Putamen (tissue), 1 donor: ENCODE measurements around the gene PCDHGA11.
"Not testable (repeated sequence)": the region's sequence is repeated elsewhere in the genome, so short reads cannot be mapped to it uniquely, and the experiment has no call there.

Source experiments
- DNase-seq: peaks from one replicate; pipeline ENCODE4 v3.0.0-alpha.2; 2016; ENCODE audit warnings: low spot score

The PCDHGA11 gene

DNA sequence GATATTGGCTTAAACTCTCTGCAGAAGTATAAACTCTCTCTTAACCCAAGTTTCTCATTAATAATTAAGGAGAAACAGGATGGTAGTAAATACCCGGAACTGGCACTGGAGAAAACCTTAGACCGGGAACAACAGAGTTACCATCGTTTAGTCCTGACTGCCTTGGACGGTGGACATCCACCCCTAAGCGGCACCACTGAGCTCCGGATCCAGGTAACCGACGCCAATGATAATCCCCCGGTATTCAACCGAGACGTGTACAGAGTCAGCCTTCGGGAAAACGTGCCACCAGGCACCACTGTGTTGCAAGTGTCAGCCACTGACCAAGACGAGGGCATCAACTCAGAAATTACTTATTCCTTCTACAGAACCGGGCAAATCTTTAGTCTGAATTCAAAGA lies 22.2 kb upstream of the PCDHGA11 start:
- no peak for DNase-seq

DNA sequence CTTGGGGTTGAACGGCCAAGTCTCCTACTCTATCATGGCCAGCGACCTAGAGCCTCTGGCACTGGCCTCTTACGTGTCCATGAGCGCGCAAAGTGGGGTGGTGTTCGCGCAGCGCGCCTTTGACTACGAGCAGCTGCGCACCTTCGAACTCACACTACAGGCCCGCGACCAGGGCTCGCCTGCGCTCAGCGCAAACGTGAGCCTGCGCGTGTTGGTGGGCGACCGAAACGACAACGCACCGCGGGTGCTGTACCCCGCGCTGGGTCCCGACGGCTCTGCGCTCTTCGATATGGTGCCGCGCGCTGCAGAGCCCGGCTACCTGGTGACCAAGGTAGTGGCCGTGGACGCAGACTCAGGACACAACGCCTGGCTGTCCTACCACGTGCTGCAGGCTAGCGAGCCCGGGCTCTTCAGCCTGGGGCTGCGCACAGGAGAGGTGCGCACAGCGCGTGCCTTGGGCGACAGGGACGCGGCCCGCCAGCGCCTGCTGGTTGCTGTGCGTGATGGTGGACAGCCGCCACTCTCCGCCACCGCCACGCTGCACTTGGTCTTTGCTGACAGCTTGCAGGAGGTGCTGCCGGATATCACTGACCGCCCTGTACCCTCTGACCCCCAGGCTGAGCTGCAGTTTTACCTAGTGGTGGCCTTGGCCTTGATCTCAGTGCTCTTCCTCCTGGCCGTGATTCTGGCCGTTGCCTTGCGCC lies 21.1 kb upstream of the PCDHGA11 start:
- no peak for DNase-seq

DNA sequence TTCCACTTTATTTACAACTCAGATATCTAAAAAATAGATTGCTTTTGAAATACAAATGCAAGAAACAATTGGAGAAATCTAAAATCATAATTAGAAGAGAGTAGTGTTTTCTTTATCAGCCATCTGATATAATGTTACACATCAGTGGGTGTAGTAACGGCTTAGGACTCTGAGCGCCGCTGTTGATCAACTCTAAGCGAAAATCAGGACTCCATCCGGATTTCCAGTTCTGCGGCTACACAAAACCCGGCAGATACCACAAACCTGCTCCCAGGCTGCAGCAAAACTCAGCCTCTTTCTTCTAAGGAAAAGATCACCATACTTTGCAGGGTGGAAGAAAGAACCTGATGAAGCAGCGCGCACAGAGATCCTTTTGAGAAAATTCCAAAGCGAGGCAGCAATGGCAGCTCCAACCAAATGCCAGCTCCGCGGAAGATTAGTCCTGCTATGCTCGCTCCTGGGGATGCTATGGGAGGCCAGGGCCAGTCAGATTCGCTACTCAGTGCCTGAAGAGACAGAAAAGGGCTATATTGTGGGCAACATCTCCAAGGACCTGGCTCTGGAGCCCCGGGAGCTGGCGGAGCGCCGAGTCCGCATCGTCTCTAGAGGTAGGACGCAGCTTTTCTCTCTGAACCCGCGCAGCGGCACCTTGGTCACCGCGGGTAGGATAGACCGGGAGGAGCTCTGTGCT lies 18.2 kb upstream of the PCDHGA11 start, which contains the start of gene PCDHGA9:
PCDHGA9 (plus strand) TSS at position 226 of the 691 bp plus-strand sequence; CDS start at position 401, 175 bp downstream.
- DNase-seq = no peak

DNA sequence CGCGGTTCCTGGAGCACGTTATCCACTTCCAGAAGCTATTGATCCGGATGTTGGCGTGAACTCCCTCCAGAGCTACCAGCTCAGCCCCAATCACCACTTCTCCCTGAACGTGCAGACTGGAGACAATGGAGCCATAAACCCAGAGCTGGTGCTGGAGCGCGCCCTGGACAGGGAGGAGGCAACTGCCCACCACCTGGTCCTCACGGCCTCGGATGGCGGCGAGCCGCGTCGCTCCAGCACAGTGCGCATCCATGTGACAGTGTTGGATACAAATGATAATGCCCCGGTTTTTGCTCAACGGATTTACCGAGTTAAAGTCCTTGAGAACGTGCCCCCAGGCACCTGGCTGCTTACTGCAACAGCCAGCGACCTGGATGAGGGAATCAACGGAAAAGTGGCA lies 17.5 kb upstream of the PCDHGA11 start:
- no peak for DNase-seq

DNA sequence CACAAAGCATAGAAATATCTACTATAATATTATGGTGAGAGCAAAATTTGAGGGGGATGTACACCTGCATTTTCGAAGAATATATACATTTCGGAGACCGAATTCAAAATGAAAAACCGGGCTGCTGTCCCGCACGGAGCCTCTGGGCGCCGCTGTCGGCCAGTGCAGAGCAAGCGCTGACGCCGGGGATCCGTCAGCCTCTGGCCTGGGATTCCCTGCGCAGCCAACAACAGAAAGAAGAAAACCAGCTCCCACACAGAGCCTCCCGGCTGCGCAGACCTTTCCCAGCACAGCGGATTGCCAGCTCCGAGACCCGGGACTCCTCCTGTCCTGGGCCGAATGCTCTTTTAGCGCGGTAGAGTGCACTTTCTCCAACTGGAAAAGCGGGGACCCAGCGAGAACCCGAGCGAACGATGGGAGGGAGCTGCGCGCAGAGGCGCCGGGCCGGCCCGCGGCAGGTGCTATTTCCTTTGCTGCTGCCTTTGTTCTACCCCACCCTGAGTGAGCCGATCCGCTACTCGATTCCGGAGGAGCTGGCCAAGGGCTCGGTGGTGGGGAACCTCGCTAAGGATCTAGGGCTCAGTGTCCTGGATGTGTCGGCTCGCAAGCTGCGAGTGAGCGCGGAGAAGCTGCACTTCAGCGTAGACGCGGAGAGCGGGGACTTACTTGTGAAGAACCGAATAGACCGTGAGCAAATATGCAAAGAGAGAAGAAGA lies 12.9 kb upstream of the PCDHGA11 start, which contains the start of gene PCDHGB6:
PCDHGB6 (plus strand) TSS at position 232 of the 716 bp plus-strand sequence; CDS start at position 414, 182 bp downstream.
- DNase-seq = not testable (repeated sequence)

DNA sequence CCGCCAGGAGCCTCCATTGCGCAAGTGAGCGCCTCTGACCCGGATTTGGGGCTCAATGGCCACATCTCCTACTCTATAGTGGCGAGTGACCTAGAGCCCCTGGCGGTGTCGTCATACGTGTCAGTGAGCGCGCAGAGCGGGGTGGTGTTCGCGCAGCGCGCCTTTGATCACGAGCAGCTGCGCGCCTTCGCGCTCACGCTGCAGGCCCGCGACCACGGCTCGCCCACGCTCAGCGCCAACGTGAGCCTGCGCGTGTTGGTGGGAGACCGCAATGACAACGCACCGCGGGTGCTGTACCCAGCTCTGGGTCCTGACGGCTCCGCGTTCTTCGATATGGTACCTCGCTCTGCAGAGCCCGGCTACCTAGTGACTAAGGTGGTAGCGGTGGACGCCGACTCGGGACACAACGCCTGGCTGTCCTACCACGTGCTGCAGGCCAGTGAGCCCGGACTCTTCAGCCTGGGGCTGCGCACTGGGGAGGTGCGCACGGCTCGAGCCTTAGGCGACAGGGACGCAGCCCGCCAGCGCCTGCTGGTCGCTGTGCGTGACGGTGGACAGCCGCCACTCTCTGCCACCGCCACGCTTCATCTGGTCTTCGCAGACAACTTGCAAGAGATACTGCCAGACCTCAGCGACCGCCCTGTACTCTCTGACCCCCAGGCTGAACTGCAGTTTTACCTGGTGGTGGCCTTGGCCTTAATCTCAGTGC lies 11.1 kb upstream of the PCDHGA11 start:
- DNase-seq = no peak

DNA sequence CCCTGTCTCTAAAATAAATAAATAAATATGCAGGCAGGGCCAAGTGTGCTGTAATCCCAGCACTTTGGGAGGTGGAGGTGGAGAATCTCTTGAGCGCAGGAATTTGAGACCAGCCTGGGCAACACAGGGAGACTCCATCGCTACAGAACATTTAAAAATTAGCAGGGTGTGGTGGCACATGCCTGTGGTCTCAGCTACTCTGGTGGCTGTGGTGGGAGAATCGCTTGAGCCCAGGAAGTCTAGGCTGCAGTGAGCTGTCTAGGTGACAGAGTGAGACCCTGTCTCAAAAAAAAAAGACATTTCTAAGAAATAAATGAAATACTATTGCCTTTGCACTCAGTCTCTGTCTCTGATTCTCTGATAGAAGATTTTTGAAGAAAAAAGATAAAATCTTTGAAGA lies 9.3 kb upstream of the PCDHGA11 start:
- no peak for DNase-seq

DNA sequence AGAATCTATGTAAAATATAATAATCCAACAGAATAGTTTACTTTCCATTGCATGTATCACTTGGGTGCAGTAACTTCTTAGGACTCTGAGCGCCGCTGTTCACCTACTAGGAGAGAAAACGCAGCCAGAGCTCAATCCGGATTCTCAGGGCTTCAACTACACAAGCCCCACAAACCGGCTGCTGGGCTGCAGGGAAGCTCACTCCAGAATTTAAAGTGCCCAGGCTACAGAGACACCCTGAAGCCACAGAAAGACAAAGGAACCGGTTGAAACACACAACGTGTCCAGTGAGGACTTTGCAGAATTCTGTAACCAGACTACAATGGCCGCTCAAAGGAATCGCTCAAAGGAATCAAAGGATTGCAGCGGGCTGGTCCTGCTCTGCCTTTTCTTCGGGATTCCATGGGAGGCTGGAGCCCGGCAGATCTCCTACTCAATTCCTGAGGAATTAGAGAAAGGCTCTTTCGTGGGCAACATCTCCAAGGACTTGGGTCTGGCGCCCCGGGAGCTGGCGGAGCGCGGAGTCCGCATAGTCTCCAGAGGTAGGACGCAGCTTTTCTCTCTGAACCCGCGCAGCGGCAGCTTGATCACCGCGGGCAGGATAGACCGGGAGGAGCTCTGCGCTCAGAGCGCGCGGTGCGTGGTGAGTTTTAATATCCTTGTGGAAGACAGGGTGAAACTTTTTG lies 7.9 kb upstream of the PCDHGA11 start, which contains the start of gene PCDHGA10:
PCDHGA10 (plus strand) TSS at position 134 of the 686 bp plus-strand sequence; CDS start at position 323, 189 bp downstream.
- DNase-seq = no peak

DNA sequence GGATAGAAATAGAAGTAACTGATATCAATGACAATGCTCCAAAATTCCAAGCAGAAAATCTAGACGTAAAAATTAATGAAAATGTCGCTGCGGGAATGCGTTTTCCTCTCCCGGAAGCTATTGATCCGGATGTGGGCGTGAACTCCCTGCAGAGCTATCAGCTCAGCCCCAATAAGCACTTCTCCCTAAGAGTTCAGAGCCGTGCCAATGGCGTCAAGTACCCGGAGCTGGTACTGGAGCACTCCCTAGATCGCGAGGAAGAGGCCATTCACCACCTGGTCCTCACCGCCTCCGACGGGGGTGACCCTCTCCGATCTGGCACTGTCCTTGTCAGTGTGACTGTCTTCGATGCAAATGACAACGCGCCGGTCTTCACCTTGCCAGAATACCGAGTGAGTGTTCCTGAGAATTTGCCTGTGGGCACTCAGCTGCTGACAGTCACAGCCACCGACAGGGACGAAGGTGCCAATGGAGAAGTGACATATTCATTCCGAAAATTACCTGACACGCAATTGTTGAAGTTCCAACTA lies 7.2 kb upstream of the PCDHGA11 start:
- no peak for DNase-seq

DNA sequence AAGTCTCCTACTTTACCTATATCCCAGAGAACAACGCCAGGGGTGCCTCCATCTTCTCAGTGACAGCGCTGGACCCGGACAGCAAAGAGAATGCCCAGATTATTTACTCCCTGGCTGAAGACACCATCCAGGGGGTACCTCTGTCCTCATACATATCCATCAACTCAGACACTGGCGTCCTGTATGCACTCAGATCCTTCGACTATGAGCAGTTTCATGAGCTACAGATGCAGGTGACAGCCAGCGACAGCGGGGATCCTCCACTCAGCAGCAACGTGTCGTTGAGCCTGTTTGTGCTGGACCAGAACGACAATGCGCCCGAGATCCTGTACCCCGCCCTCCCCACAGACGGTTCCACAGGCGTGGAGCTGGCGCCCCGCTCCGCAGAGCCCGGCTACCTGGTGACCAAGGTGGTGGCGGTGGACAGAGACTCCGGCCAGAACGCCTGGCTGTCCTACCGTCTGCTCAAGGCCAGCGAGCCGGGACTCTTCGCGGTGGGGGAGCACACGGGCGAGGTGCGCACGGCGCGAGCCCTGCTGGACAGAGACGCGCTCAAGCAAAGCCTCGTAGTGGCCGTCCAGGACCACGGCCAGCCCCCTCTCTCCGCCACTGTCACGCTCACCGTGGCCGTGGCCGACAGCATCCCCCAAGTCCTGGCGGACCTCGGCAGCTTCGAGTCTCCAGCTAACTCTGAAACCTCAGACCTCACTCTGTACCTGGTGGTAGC lies 6.1 kb upstream of the PCDHGA11 start:
- DNase-seq = not testable (repeated sequence)

DNA sequence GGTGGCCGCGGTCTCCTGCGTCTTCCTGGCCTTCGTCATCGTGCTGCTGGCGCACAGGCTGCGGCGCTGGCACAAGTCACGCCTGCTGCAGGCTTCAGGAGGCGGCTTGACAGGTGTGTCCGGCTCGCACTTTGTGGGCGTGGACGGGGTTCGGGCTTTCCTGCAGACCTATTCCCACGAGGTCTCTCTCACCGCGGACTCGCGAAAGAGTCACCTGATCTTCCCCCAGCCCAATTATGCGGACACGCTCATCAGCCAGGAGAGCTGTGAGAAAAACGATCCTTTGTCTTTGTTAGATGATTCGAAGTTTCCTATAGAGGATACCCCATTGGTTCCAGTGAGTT lies 5.6 kb upstream of the PCDHGA11 start:
- not testable (repeated sequence) for DNase-seq

DNA sequence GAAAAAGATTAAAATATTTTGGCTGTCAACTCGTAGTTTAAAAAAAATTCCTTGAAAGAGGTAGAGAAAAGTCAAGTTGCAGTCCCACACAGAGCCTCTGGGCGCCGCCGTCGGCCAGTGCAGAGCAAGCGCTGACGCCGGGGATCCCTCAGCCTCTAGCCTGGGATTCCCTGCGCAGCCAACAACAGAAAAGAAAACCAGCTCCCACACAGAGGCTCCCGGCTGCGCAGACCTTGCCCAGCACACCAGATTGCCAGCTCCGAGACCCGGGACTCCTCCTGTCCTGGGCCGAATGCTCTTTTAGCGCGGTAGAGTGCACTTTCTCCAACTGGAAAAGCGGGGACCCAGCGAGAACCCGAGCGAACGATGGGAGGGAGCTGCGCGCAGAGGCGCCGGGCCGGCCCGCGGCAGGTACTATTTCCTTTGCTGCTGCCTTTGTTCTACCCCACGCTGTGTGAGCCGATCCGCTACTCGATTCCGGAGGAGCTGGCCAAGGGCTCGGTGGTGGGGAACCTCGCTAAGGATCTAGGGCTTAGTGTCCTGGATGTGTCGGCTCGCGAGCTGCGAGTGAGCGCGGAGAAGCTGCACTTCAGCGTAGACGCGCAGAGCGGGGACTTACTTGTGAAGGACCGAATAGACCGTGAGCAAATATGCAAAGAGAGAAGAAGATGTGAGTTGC lies 3.2 kb upstream of the PCDHGA11 start, which contains the start of gene PCDHGB7:
PCDHGB7 (plus strand) TSS at position 184 of the 679 bp plus-strand sequence; CDS start at position 367, 183 bp downstream.
- not testable (repeated sequence) for DNase-seq

DNA sequence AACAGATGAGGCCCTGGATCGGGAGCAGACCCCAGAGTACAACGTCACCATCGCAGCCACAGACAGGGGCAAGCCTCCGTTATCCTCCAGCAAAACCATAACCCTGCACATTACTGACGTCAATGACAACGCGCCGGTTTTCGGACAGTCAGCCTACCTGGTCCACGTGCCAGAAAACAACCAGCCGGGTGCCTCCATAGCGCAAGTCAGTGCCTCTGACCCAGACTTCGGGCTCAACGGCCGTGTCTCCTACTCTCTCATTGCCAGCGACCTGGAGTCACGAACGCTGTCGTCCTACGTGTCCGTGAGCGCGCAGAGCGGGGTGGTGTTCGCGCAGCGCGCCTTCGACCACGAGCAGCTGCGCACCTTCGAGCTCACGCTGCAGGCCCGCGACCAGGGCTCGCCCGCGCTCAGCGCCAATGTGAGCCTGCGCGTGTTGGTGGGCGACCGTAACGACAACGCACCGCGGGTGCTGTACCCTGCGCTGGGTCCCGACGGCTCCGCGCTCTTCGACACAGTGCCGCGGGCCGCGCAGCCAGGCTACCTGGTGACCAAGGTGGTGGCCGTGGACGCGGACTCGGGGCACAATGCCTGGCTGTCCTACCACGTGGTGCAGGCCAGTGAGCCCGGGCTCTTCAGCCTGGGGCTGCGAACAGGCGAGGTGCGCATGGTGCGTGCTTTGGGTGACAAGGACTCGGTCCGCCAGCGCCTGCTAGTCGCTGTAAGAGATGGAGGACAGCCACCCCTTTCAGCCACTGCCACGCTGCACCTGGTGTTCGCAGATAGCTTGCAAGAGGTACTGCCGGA lies 1.6 kb upstream of the PCDHGA11 start:
- DNase-seq = no peak

DNA sequence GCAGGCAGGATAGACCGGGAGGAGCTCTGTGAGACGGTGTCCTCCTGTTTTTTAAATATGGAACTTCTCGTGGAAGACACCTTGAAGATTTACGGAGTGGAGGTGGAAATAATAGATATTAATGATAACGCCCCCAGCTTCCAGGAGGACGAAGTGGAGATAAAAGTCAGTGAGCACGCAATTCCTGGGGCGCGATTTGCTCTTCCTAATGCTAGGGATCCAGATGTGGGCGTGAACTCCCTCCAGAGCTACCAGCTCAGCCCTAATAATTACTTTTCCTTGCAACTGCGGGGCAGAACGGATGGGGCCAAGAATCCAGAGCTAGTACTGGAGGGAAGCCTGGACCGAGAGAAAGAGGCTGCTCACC lies 621 bp downstream of the PCDHGA11 start:
- DNase-seq = no peak

DNA sequence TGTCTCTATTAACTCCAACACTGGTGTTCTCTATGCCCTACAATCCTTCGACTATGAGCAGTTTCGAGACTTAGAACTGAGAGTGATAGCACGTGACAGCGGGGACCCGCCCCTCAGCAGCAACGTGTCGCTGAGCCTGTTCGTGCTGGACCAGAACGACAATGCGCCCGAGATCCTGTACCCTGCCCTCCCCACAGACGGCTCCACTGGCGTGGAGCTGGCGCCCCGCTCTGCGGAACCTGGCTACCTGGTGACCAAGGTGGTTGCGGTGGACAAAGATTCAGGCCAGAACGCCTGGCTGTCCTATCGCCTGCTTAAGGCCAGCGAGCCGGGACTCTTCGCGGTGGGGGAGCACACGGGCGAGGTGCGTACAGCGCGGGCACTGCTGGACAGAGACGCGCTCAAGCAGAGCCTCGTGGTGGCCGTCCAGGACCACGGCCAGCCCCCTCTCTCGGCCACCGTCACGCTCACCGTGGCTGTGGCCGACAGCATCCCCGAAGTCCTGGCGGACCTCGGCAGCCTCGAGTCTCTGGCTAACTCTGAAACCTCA lies 2.0 kb downstream of the PCDHGA11 start:
- no peak for DNase-seq

DNA sequence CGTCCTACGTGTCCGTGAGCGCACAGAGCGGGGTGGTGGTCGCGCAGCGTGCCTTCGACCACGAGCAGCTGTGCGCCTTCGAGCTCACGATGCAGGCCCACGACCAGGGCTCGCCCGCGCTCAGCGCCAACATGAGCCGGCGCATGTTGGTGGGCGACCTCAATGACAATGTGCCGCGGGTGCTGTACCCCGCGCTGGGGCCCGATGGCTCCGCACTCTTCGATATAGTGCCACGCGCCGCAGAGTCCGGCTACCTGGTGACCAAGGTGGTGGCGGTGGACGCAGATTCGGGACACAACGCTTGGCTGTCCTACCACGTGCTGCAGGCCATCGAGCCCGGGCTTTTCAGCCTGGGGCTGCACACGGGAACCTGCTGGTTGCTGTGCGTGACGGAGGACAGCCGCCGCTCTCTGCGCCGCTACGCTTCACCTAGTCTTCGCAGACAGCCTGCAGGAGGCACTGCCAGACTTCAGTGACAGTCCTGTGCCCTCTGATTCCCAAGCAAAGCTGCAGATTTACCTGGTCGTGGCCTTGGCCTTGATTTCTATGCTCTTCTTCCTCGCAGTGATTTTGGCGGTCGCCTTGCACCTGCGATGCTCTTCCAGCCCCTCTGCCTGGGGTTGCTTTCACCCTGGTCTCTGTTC lies 7.1 kb downstream of the PCDHGA11 start:
- DNase-seq = no peak

DNA sequence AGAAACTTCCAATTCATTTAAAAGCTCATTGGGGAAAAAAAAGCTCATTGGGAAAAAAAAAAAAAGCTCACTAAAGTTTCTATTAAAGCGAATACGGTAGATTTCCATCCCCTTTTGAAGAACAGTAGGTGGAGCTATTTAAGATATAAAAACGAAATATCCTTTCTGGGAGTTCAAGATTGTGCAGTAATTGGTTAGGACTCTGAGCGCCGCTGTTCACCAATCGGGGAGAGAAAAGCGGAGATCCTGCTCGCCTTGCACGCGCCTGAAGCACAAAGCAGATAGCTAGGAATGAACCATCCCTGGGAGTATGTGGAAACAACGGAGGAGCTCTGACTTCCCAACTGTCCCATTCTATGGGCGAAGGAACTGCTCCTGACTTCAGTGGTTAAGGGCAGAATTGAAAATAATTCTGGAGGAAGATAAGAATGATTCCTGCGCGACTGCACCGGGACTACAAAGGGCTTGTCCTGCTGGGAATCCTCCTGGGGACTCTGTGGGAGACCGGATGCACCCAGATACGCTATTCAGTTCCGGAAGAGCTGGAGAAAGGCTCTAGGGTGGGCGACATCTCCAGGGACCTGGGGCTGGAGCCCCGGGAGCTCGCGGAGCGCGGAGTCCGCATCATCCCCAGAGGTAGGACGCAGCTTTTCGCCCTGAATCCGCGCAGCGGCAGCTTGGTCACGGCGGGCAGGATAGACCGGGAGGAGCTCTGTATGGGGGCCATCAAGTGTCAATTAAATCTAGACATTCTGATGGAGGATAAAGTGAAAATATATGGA lies 9.7 kb downstream of the PCDHGA11 start, which contains the start of gene PCDHGA12:
PCDHGA12 (plus strand) TSS at position 176 of the 782 bp plus-strand sequence; CDS start at position 429, 253 bp downstream.
- DNase-seq = peak; percentile 16
